ENCODE measurements around the gene TESK1. TPM values are rescaled to one million over a fixed set of nuclear protein-coding genes. Genes with fewer than 3 reads are reported as not detected.

TESK1 gene
- polyA plus RNA-seq, 3 donors, result 2.9 to 38.3 (median 2.9) TPM

- Histone ChIP-seq H3K4me2 (replicated peaks; ENCODE audit: extremely low read depth, low read length, poor library complexity, severe bottlenecking) (no peak overlapping the region), H3K79me2 (ENCODE audit: insufficient read depth, low read length) (peaks cover 1% of the 10 kb centered on the region), H3K36me3 (replicated peaks in 1 of 2; ENCODE audit: control insufficient read depth in 1 of 2, insufficient read depth in 2 of 2, low read length in 2 of 2) (peaks cover 61 to 73% of the 10 kb centered on the region in 2 donors), H3K9ac (ENCODE audit: insufficient read depth, low read length, poor library complexity, severe bottlenecking) (no peak overlapping the region), H3K27ac (ENCODE audit: low read depth in 1 of 2, low read length in 2 of 2) (no peak overlapping the region), H3K4me1 (ENCODE audit: control insufficient read depth in 1 of 2, insufficient read depth in 2 of 2, low read length in 2 of 2) (peaks cover 11 to 13% of the 10 kb centered on the region in 2 donors), H3K9me3 (replicated peaks in 1 of 2; ENCODE audit: control insufficient read depth in 1 of 2, insufficient read depth in 1 of 2, low read length in 2 of 2) (no peaks in the 10 kb centered on the region), H3K4me3 (replicated peaks in 1 of 3; ENCODE audit: low read depth in 2 of 3, low read length in 3 of 3) (no peak overlapping the region), H4K20me1 (ENCODE audit: insufficient read depth, low read length) (peaks cover 14% of the 10 kb centered on the region), H3K27me3 (ENCODE audit: control insufficient read depth in 2 of 2, insufficient read depth in 2 of 2, low read length in 2 of 2) (no peaks in the 10 kb centered on the region), H2AFZ (ENCODE audit: insufficient read depth, low read depth, low read length, poor library complexity, severe bottlenecking) (no peak overlapping the region)
- Mint-ChIP-seq H3K4me1 (peaks cover 5% of the 10 kb centered on the region), H3K27me3 (ENCODE audit: low read depth in 3 of 3) (peaks cover 0 to 2% (median 0%) of the 10 kb centered on the region in 3 donors), H3K4me3 (no peak overlapping the region), H3K9me3 (no peaks in the 10 kb centered on the region), H3K36me3 (peaks cover under 1 to 4% of the 10 kb centered on the region in 2 donors), H3K27ac (peak overlapping the region in 5 of 7 donors; percentile 3 to 56 (median 26))
- 94% methylated on average over 2 of the region's 3 CpGs for WGBS (ENCODE audit: insufficient coverage)
- intact Hi-C loops (cut with micrococcal nuclease), result loop anchor here in 1 of 2 donors (10.0 kb wide), 1 partner anchor 442 kb away; the partner anchor contains the start of gene ATOSB
- no peak for DNase-seq
- TF ChIP-seq CTCF (IDR thresholded peaks at IDR 0.05), result no peak
These were observed 48.3 kb upstream of the TESK1 start for GRCh38 chr9:35556776-35557175.

- WGBS (ENCODE audit: insufficient coverage), result 94% methylated on average over 6 of the region's 6 CpGs
- Histone ChIP-seq H3K9ac (ENCODE audit: insufficient read depth, low read length, poor library complexity, severe bottlenecking) (no peak overlapping the region), H4K20me1 (ENCODE audit: insufficient read depth, low read length) (peaks cover 14% of the 10 kb centered on the region), H2AFZ (ENCODE audit: insufficient read depth, low read depth, low read length, poor library complexity, severe bottlenecking) (no peak overlapping the region), H3K4me1 (ENCODE audit: control insufficient read depth in 1 of 2, insufficient read depth in 2 of 2, low read length in 2 of 2) (peaks cover 11 to 13% of the 10 kb centered on the region in 2 donors), H3K4me2 (replicated peaks; ENCODE audit: extremely low read depth, low read length, poor library complexity, severe bottlenecking) (no peak overlapping the region), H3K9me3 (replicated peaks in 1 of 2; ENCODE audit: control insufficient read depth in 1 of 2, insufficient read depth in 1 of 2, low read length in 2 of 2) (no peaks in the 10 kb centered on the region), H3K27me3 (ENCODE audit: control insufficient read depth in 2 of 2, insufficient read depth in 2 of 2, low read length in 2 of 2) (no peaks in the 10 kb centered on the region), H3K27ac (ENCODE audit: low read depth in 1 of 2, low read length in 2 of 2) (no peak overlapping the region), H3K79me2 (ENCODE audit: insufficient read depth, low read length) (no peaks in the 10 kb centered on the region), H3K4me3 (replicated peaks in 1 of 3; ENCODE audit: low read depth in 2 of 3, low read length in 3 of 3) (no peak overlapping the region), H3K36me3 (replicated peaks in 1 of 2; ENCODE audit: control insufficient read depth in 1 of 2, insufficient read depth in 2 of 2, low read length in 2 of 2) (peaks cover 63 to 76% of the 10 kb centered on the region in 2 donors)
- Mint-ChIP-seq H3K9me3 (no peaks in the 10 kb centered on the region), H3K4me1 (peaks cover 4% of the 10 kb centered on the region), H3K36me3 (peaks cover 4 to 6% of the 10 kb centered on the region in 2 donors), H3K4me3 (no peak overlapping the region), H3K27ac (peak overlapping the region in 5 of 7 donors; percentile 4 to 61 (median 24)), H3K27me3 (ENCODE audit: low read depth in 3 of 3) (peaks cover 0 to 2% (median 0%) of the 10 kb centered on the region in 3 donors)
- intact Hi-C loops (cut with micrococcal nuclease), result loop anchor here in 1 of 2 donors (10.0 kb wide), 1 partner anchor 443 kb away; the partner anchor contains the start of gene ATOSB
- no peak for DNase-seq
- TF ChIP-seq CTCF (IDR thresholded peaks at IDR 0.05), result no peak
These were observed 47.7 kb upstream of the TESK1 start for GRCh38 chr9:35557320-35557719.
